Stimulated activated CD4-positive, alpha-beta T cell treated with anti-CD3 and anti-CD28 coated beads, Interleukin-2, amount 100 ng/mL, for 24 hours (primary cell): Measurements from ENCODE around the gene UBASH3A.
"Not testable (repeated sequence)": the region's sequence is repeated elsewhere in the genome, so short reads cannot be mapped to it uniquely, and the experiment has no call there.

Experiments used
- DNase-seq, 2 donors: peaks; one replicate each; pipeline ENCODE4 v3.0.0-alpha.2; 2020

The UBASH3A gene

GRCh38 chr21:42453986-42454570 is 50.4 kb downstream of the UBASH3A start:
- no peak for DNase-seq

GRCh38 chr21:42454786-42455185 is 51.1 kb downstream of the UBASH3A start:
- no peak for DNase-seq

- no peak for DNase-seq
Observed at GRCh38 chr21:42455196-42455595, 51.5 kb downstream of the UBASH3A start.

GRCh38 chr21:42455754-42456440 is 52.2 kb downstream of the UBASH3A start:
- no peak for DNase-seq

- DNase-seq: peak; percentile 49 to 54
Observed at GRCh38 chr21:42456457-42456856, 52.8 kb downstream of the UBASH3A start.

GRCh38 chr21:42459082-42459460 is 55.4 kb downstream of the UBASH3A start:
- no peak for DNase-seq

GRCh38 chr21:42459546-42460215 is 56.0 kb downstream of the UBASH3A start:
- DNase-seq: no peak

- DNase-seq: peak; percentile 32 to 40
Observed at GRCh38 chr21:42460391-42461184, 56.9 kb downstream of the UBASH3A start.

GRCh38 chr21:42461185-42461520 is 57.5 kb downstream of the UBASH3A start:
- DNase-seq: no peak

GRCh38 chr21:42461881-42462877 is 58.5 kb downstream of the UBASH3A start:
- DNase-seq: no peak

- peak; percentile 64 for DNase-seq
Observed at GRCh38 chr21:42463861-42464515, 60.3 kb downstream of the UBASH3A start.

- DNase-seq: no peak
Observed at GRCh38 chr21:42465008-42465802, 61.5 kb downstream of the UBASH3A start.

GRCh38 chr21:42465803-42466127 is 62.1 kb downstream of the UBASH3A start:
- no peak for DNase-seq

GRCh38 chr21:42466700-42467099 is 63.0 kb downstream of the UBASH3A start:
- DNase-seq: no peak

GRCh38 chr21:42467140-42467983 is 63.7 kb downstream of the UBASH3A start:
- no peak for DNase-seq

- DNase-seq: no peak
Observed at GRCh38 chr21:42468491-42469131, 64.9 kb downstream of the UBASH3A start.

GRCh38 chr21:42469272-42469671 is 65.6 kb downstream of the UBASH3A start:
- DNase-seq: no peak

- DNase-seq: not testable (repeated sequence)
Observed at GRCh38 chr21:42469726-42470125, 66.0 kb downstream of the UBASH3A start.

- no peak for DNase-seq
Observed at GRCh38 chr21:42471206-42471605, 67.5 kb downstream of the UBASH3A start.
